ENCODE data around the gene GCNA. TPM values are rescaled to one million over a fixed set of nuclear protein-coding genes. Genes with fewer than 3 reads are reported as not detected.

The GCNA gene
- polyA plus RNA-seq, 1 donor (not counting 4 experiments of a cell fraction or from before 2014, with no cell fraction given): 1.2 TPM

- Histone ChIP-seq H3K9me3 (ENCODE audit: control insufficient read depth, low read depth, low read length) (no peaks in the 10 kb centered on the region), H3K27me3 (ENCODE audit: control insufficient read depth, extremely low read depth, insufficient read depth, low read length) (no peaks in the 10 kb centered on the region)
- dilution Hi-C loops (cut with MboI; ENCODE audit: extremely low pct_ligation_motif_present, low sequenced_read_pairs): no loop called here
Measured at GRCh38 chrX:71579136-71579989, 1.1 kb downstream of the GCNA start.

GRCh38 chrX:71579990-71580380 lies 1.7 kb downstream of the GCNA start:
- dilution Hi-C loops (cut with MboI; ENCODE audit: extremely low pct_ligation_motif_present, low sequenced_read_pairs): no loop called here
- DNase-seq (ENCODE audit: low read depth, low spot score) (no peak), FAIRE-seq (no peak)
- Histone ChIP-seq H3K4me1 (ENCODE audit: control insufficient read depth, extremely low read depth, insufficient read depth, low read length) (no peaks in the 10 kb centered on the region), H3K36me3 (ENCODE audit: control insufficient read depth in 2 of 2, extremely low read depth in 1 of 2, insufficient read depth in 2 of 2, low read length in 2 of 2) (peaks cover 0 to 1% of the 10 kb centered on the region in 2 experiments), H3K27me3 (ENCODE audit: control insufficient read depth, extremely low read depth, insufficient read depth, low read length) (no peaks in the 10 kb centered on the region), H3K4me2 (ENCODE audit: control insufficient read depth, extremely low read depth, insufficient read depth, low read depth, low read length) (no peak overlapping the region), H3K4me3 (ENCODE audit: control insufficient read depth in 2 of 3, extremely low read depth in 1 of 3, insufficient read depth in 2 of 3, low read depth in 1 of 3, low read length in 3 of 3) (no peak overlapping the region), H3K9ac (ENCODE audit: control insufficient read depth, extremely low read depth, insufficient read depth, low read length) (no peak overlapping the region), H2AFZ (ENCODE audit: control insufficient read depth, low read length) (no peak overlapping the region), H3K79me2 (ENCODE audit: control insufficient read depth, insufficient read depth, low read length) (no peaks in the 10 kb centered on the region), H4K20me1 (ENCODE audit: control insufficient read depth, extremely low read depth, insufficient read depth, low read length) (no peaks in the 10 kb centered on the region), H3K27ac (ENCODE audit: control insufficient read depth, insufficient read depth, low read length) (no peak overlapping the region), H3K9me1 (ENCODE audit: control insufficient read depth, extremely low read depth, insufficient read depth, low read length) (no peaks in the 10 kb centered on the region), H3K9me3 (ENCODE audit: control insufficient read depth, low read depth, low read length) (no peaks in the 10 kb centered on the region)
- TF ChIP-seq CTCF (optimal IDR thresholded peaks at IDR 0.05 in 1 of 3, IDR thresholded peaks at IDR 0.05 in 1 of 3, conservative IDR thresholded peaks at IDR 0.05 in 1 of 3; ENCODE audit: extremely low read depth in 1 of 3, insufficient read depth in 2 of 3, low read length in 3 of 3) (no peak), EZH2 (IDR thresholded peaks at IDR 0.05; ENCODE audit: low read length) (no peak)

More at GRCh38 chrX:71579136-71579989, 1.1 kb downstream of the GCNA start:
- Histone ChIP-seq H2AFZ (ENCODE audit: control insufficient read depth, low read length) (no peak overlapping the region), H3K4me1 (ENCODE audit: control insufficient read depth, extremely low read depth, insufficient read depth, low read length) (no peaks in the 10 kb centered on the region), H3K27ac (ENCODE audit: control insufficient read depth, insufficient read depth, low read length) (no peak overlapping the region), H3K4me2 (ENCODE audit: control insufficient read depth, extremely low read depth, insufficient read depth, low read depth, low read length) (no peak overlapping the region), H3K36me3 (ENCODE audit: control insufficient read depth in 2 of 2, extremely low read depth in 1 of 2, insufficient read depth in 2 of 2, low read length in 2 of 2) (peaks cover 0 to 1% of the 10 kb centered on the region in 2 experiments), H4K20me1 (ENCODE audit: control insufficient read depth, extremely low read depth, insufficient read depth, low read length) (no peaks in the 10 kb centered on the region), H3K9me1 (ENCODE audit: control insufficient read depth, extremely low read depth, insufficient read depth, low read length) (no peaks in the 10 kb centered on the region), H3K9ac (ENCODE audit: control insufficient read depth, extremely low read depth, insufficient read depth, low read length) (no peak overlapping the region), H3K79me2 (ENCODE audit: control insufficient read depth, insufficient read depth, low read length) (no peaks in the 10 kb centered on the region), H3K4me3 (ENCODE audit: control insufficient read depth in 2 of 3, extremely low read depth in 1 of 3, insufficient read depth in 2 of 3, low read depth in 1 of 3, low read length in 3 of 3) (no peak overlapping the region)
- FAIRE-seq (no peak), DNase-seq (ENCODE audit: low read depth, low spot score) (no peak)
- TF ChIP-seq EZH2 (IDR thresholded peaks at IDR 0.05; ENCODE audit: low read length): no peak
- TF ChIP-seq CTCF (optimal IDR thresholded peaks at IDR 0.05 in 1 of 3, IDR thresholded peaks at IDR 0.05 in 1 of 3, conservative IDR thresholded peaks at IDR 0.05 in 1 of 3; ENCODE audit: extremely low read depth in 1 of 3, insufficient read depth in 2 of 3, low read length in 3 of 3): no peak

Measured in keratinocyte (primary cell).